Measurements from ENCODE around the gene ZNF646. TPM values are rescaled to one million over a fixed set of nuclear protein-coding genes. Genes with fewer than 3 reads are reported as not detected.

ZNF646 gene
- total RNA-seq, 1 donor from 2014 or later, result 20.4 TPM

GRCh38 chr16:31087481-31087880 is 13.3 kb downstream of the ZNF646 start:
- Mint-ChIP-seq H3K36me3 (peaks cover 2% of the 10 kb centered on the region), H3K4me3 (no peak overlapping the region), H3K27me3 (ENCODE audit: low read depth) (no peaks in the 10 kb centered on the region), H3K4me1 (no peaks in the 10 kb centered on the region), H3K27ac (no peak overlapping the region), H3K9me3 (no peaks in the 10 kb centered on the region)
- DNase-seq (ENCODE audit: low spot score in 2 of 2, unreplicated experiment in 2 of 2), result no peak
- TF ChIP-seq, protein P1, sequence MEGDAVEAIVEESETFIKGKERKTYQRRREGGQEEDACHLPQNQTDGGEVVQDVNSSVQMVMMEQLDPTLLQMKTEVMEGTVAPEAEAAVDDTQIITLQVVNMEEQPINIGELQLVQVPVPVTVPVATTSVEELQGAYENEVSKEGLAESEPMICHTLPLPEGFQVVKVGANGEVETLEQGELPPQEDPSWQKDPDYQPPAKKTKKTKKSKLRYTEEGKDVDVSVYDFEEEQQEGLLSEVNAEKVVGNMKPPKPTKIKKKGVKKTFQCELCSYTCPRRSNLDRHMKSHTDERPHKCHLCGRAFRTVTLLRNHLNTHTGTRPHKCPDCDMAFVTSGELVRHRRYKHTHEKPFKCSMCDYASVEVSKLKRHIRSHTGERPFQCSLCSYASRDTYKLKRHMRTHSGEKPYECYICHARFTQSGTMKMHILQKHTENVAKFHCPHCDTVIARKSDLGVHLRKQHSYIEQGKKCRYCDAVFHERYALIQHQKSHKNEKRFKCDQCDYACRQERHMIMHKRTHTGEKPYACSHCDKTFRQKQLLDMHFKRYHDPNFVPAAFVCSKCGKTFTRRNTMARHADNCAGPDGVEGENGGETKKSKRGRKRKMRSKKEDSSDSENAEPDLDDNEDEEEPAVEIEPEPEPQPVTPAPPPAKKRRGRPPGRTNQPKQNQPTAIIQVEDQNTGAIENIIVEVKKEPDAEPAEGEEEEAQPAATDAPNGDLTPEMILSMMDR (IDR thresholded peaks at IDR 0.05; ENCODE audit: unreplicated experiment), result no peak

DNA sequence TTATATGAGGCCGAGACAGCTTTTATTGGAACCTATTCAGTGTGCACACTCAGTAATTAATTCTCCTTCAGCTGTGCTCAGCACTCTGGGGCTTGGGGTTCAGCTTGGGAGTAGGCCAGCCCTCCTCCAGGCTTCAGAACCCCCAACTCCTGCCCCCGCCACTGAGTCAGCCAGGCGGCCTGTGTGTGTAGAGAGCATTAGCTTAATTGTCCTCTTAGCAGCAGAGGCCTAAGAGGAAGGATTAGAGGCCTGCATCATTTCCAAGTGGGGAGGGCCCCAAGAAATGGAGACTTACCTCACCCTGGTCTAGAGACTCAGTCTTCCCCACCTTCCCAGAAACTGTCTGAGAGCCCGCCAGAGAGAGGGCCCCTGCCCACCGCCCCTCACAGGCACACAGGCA is 13.7 kb downstream of the ZNF646 start:
- Mint-ChIP-seq H3K36me3 (peaks cover 2% of the 10 kb centered on the region), H3K4me3 (no peak overlapping the region), H3K27ac (no peak overlapping the region), H3K27me3 (ENCODE audit: low read depth) (no peaks in the 10 kb centered on the region), H3K9me3 (no peaks in the 10 kb centered on the region), H3K4me1 (no peaks in the 10 kb centered on the region)
- DNase-seq (ENCODE audit: low spot score in 2 of 2, unreplicated experiment in 2 of 2), result no peak
- TF ChIP-seq, protein P1 (IDR thresholded peaks at IDR 0.05; ENCODE audit: unreplicated experiment), result no peak

GRCh38 chr16:31088459-31089183 is 14.4 kb downstream of the ZNF646 start, which contains the start of gene PRSS53:
TSS of gene PRSS53 (minus strand) at chr16:31088943. CDS start at chr16:31088809, 134 bp downstream.
- peaks cover 2% of the 10 kb centered on the region for H3K36me3 Mint-ChIP-seq
- no peaks in the 10 kb centered on the region for H3K9me3 Mint-ChIP-seq
- H3K4me1 Mint-ChIP-seq, result peaks cover 3% of the 10 kb centered on the region
- H3K4me3 Mint-ChIP-seq, result no peak within 1 kb of the TSS
- no peak within 1 kb of the TSS for H3K27ac Mint-ChIP-seq
- no peaks in the 10 kb centered on the region for H3K27me3 Mint-ChIP-seq (ENCODE audit: low read depth)
- TF ChIP-seq, protein P1 (IDR thresholded peaks at IDR 0.05; ENCODE audit: unreplicated experiment), result no peak
- DNase-seq (ENCODE audit: low spot score in 2 of 2, unreplicated experiment in 2 of 2), result no peak

GRCh38 chr16:31089199-31089598 is 15.0 kb downstream of the ZNF646 start:
- Mint-ChIP-seq H3K4me1 (peaks cover 8% of the 10 kb centered on the region), H3K27ac (no peak overlapping the region), H3K9me3 (no peaks in the 10 kb centered on the region), H3K36me3 (peaks cover 2% of the 10 kb centered on the region), H3K27me3 (ENCODE audit: low read depth) (no peaks in the 10 kb centered on the region), H3K4me3 (no peak overlapping the region)
- TF ChIP-seq, protein P1 (IDR thresholded peaks at IDR 0.05; ENCODE audit: unreplicated experiment), result no peak
- DNase-seq (ENCODE audit: low spot score in 2 of 2, unreplicated experiment in 2 of 2), result no peak

DNA sequence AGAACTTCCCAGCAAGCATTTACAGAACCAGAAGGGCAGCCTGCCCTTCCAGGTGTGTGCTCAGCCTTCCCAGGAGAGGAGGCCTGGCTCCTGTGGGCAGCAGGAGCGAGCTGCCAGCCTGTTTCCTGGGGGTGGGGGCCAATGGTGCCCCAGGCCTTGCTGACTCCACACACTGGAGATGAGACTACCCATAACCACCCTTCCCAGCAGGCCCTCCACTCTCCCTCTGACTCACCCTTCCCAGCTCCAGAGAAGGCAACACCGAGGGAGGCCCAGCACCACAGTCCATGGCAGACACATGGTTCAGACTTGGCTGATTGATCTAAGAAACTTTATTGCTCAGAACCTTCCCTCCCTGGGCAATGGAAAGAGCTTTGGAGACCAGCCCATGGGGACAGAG is 16.3 kb downstream of the ZNF646 start:
- no peak overlapping the region for H3K27ac Mint-ChIP-seq

More for the DNA sequence above, 16.3 kb downstream of the ZNF646 start:
- peaks cover 11% of the 10 kb centered on the region for H3K4me1 Mint-ChIP-seq
- peaks cover 2% of the 10 kb centered on the region for H3K36me3 Mint-ChIP-seq
- H3K4me3 Mint-ChIP-seq, result no peak overlapping the region
- H3K27me3 Mint-ChIP-seq (ENCODE audit: low read depth), result no peaks in the 10 kb centered on the region
- DNase-seq (ENCODE audit: low spot score in 2 of 2, unreplicated experiment in 2 of 2), result no peak
- TF ChIP-seq, protein P1 (IDR thresholded peaks at IDR 0.05; ENCODE audit: unreplicated experiment), result no peak
- peaks cover 2% of the 10 kb centered on the region for H3K9me3 Mint-ChIP-seq

Data from mesothelial cell of epicardium (in vitro differentiated cells).